ENCODE results near the gene HECTD1.
"Not testable (repeated sequence)": the region's sequence is repeated elsewhere in the genome, so short reads cannot be mapped to it uniquely, and the experiment has no call there.

HECTD1 gene

DNA sequence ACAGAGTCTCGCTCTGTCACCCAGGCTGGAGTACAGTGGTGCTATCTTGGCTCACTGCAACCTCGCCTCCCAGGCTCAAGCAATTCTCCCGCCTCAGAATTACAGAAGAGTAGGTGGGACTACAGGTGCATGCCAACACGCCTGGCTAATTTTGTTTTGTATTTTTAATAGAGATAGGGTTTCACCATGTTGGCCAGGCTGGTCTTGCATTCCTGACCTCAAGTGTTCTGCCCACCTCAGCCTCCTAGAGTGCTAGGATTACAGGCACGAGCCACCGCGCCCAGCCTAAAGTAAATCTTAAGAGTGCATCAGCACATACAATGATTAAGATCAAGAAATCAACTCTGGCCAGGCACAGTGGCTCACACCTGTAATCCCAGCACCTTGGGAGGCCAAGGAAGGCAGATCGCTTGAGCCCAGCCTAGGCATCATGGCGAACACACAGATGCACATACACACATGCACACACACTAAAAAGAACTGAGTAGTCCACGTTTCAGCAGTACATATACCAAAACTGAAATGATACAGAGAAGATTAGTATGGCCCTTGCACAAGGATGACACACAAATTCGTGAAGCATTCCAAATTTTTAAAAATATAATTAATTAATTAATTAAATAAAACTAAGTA, 65.0 kb downstream of the HECTD1 start:
- no peak for DNase-seq (ENCODE audit: low spot score)

DNA sequence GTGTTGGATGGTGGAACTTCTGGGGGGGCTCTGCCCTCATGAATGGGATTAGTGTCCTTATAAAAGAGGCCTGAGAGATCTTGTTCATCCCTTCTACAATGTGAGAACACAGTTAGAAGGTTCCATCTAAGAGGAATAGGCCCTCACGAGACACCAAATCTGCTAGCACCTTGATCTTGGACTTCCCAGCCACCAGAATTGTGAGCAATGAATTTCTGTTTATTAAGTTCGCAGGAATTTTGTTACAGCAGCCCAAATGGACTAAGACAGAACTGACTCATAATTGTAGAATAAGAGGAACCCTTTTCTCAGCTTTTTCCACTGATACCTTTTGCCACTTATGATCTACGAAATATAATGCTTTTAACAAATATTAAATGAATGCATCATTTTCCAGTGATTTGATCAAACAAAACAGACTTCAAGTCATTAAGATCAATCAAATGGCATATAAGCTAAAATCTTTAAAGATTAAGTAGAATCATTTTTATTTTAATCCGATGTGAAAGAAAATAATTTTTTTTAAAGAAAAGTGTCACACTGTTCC, 68.2 kb downstream of the HECTD1 start:
- no peak for DNase-seq (ENCODE audit: low spot score)

DNA sequence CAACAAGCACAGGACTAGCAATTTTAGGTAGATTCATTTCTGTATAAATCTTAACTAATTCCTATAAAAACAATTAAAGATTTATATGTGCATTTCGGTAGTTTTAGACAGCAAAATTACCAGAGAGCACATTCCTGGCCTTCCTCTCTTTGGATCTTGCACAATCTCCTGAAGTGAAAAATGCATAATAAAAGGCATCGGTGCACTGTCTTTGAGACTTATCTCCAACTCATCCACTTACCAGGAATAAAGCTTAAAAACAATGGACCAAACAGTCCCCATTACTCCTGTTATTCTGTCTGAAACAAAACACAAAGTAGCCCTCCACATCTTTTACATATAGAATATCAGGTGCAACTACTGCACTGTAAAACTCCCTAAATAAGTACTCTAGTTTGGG, 69.3 kb downstream of the HECTD1 start:
- no peak for DNase-seq (ENCODE audit: low spot score)

- DNase-seq (ENCODE audit: low spot score): no peak
Observed at GRCh38 chr14:31137214-31137889, 70.2 kb downstream of the HECTD1 start.

- DNase-seq (ENCODE audit: low spot score): no peak
Observed at GRCh38 chr14:31133133-31133532, 74.5 kb downstream of the HECTD1 start.

DNA sequence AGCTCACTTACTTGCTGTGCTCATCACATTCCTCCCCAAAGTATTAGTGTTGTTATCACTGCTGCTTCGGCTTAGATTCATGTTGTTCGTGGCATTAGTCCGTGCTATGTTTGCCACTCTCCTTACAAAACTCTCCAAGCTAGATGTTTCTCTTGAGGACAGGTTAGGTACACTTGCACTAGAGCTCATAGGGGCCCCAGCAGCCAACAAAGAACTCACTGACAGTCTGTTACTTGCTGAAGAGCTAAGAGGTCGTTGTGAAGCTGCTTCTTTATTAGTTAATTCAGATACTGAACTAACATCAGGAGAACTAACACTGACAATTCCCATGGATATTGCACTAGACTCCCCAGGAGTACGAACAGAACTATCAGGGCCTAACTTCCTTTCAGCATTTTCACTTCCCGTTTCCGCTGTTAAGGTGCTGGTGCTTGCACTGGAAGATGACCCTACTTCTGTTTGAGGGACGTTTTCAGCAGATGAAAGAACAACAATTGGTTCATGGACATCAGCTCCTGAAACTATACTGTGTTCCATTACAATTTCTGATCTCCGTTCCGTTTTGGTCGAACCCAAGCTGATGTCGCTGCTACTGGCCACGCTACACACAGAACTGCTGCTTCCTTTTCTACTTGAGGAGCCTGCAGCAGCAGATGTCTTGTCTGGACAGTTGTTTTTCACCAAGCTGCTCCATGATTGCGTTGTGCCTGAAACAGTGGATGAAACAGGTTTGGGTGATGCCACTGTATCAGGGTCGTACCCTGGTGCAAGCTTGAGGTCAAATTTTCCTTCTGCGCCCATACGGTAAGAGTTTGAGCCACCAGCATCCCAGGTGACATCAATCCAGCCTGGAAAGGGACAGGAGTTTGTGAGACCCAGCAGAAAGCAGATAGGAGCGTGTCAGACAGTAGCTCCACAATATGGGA, 78.7 kb downstream of the HECTD1 start:
- no peak for DNase-seq (ENCODE audit: low spot score)

DNA sequence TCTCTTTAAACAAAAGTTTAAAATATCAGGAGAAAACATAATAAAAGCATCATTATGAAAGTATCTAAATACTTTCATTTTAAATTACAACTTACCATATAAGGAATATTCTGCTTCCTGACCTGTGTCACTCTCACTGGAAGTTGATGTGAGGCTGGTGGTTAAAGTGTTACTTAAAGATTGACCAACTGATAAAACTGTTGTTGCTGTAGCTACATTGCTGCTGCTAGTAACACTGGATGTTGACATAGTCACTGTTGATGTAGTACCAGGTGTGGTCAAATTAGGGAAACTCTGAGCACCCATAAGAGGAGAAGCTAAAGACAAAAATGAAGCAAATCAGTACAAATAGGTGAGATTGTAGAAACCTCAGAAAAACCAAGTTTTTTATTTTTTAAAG, 79.9 kb downstream of the HECTD1 start:
- no peak for DNase-seq (ENCODE audit: low spot score)

- DNase-seq (ENCODE audit: low spot score): no peak
Observed at GRCh38 chr14:31126680-31127079, 80.9 kb downstream of the HECTD1 start.

DNA sequence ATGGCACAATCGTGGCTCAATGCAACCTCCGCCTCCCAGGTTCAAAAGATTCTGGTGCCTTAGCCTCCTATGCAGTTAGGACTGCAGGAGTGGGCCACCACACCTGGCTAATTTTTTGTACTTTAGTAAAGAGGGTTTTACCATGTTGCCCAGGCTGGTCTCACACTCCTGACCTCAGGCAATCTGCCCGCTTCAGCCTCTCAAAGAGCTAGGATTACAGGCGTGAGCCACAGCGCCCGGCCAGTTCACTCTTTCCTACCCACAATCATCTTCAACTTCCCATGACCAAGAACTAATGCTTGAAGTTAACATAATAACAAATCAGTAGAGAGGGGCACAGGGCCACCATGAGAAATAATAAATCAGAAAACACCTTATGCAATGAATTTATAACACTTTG, 82.4 kb downstream of the HECTD1 start:
- no peak for DNase-seq (ENCODE audit: low spot score)

DNA sequence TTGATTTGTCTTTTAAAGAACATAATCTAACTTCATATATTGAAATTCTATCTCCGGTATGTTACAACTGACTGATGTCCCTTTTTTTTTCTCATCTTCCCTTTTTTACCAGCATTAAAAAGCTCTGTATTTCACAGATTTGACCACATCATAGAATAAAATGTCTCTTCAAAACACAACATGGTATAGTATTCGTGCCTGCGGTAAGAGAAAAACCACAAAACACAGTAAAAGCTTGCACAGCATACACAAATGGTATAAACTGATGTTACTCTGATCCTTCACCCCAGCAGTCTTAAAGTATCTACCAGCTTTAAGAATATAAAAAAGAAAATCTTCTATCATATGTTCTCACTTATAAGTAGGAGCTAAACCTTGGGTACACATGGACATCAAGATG, 83.4 kb downstream of the HECTD1 start:
- DNase-seq (ENCODE audit: low spot score): no peak

GRCh38 chr14:31122921-31123320, 84.7 kb downstream of the HECTD1 start:
- no peak for DNase-seq (ENCODE audit: low spot score)

GRCh38 chr14:31122098-31122611, 85.4 kb downstream of the HECTD1 start:
- no peak for DNase-seq (ENCODE audit: low spot score)

DNA sequence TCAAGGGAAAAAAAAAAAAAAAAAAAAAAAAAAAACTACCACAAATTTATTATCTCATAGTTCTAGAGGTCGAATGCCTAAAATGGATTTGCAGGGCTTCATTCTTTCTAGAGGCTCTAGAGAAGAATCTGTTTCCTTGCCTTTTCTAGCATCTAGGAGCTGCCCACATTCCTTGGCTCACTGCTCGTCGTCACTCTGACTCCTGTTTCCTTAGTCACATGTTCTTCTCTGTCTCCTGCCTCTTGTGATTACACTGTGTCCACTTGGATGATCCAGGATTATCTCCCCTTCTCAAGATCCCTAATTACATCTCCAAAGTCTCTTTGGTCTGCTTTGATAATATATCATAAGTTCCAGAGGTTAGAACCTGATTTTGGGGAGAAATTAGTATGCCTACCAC, 88.7 kb downstream of the HECTD1 start:
- peak; percentile 11 for DNase-seq (ENCODE audit: low spot score)

DNA sequence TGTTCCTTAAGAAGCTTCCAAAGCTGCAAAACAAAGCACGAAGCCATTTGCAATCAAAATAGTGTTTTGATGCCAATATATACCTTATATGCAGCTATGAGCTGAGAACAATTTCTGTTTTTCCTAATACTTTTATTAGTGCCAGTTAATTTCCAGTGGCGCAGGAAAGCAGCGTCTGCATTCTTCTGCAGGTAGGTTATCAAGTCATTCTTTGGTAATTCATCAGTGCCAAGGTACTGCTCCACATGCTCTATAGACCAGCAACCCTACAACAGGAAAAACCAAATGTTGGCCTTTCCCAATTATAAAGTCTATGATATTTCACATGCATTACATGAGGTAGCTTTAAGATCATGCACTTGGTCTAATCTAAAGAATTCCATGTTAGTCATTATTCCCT, 93.8 kb downstream of the HECTD1 start:
- no peak for DNase-seq (ENCODE audit: low spot score)

GRCh38 chr14:31110872-31111271, 96.7 kb downstream of the HECTD1 start:
- no peak for DNase-seq (ENCODE audit: low spot score)

- no peak for DNase-seq (ENCODE audit: low spot score)
Observed at GRCh38 chr14:31109257-31109656, 98.3 kb downstream of the HECTD1 start.

DNA sequence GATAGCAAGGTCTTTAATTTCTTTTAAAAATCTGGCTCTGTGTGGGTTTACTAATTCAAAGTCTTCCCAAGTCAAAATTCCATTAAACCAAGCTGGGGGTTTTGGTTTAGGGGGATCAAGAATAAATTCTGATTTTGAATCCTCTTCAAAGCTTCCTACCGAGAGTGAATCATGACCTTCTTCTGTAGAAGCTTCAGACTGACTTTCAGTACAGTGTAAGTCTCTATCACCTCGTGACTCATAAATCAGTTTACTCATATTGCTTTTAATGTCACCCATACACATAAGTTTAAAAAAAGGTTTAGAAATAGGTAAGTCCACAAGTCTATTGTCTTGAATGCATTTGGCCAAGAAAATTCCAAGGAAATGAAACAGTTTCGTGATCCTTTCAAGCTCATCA, 100.8 kb downstream of the HECTD1 start:
- DNase-seq (ENCODE audit: low spot score): no peak

DNA sequence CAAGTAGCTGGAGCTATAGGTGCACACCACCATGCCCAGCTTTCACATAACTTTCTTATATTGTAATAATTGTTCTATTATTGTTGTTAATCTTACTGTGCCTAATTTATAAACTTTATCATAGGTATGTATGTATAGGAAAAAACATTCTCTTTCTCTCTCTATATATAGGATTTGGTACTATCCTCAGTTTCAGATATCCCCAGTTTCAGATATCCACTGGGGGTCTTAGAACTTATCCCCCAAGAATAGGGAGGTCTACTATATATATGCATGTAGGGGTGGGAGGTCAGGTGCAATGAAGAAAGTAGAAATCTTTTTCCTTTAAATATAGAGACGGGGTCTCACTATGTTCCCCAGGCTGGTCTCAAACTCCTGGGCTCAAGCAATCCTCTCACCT, 110.5 kb downstream of the HECTD1 start:
- DNase-seq (ENCODE audit: low spot score): no peak

- DNase-seq (ENCODE audit: low spot score): no peak
Observed at GRCh38 chr14:31096255-31096654, 111.3 kb downstream of the HECTD1 start.

GRCh38 chr14:31095817-31096216, 111.8 kb downstream of the HECTD1 start:
- not testable (repeated sequence) for DNase-seq (ENCODE audit: low spot score)

DNA sequence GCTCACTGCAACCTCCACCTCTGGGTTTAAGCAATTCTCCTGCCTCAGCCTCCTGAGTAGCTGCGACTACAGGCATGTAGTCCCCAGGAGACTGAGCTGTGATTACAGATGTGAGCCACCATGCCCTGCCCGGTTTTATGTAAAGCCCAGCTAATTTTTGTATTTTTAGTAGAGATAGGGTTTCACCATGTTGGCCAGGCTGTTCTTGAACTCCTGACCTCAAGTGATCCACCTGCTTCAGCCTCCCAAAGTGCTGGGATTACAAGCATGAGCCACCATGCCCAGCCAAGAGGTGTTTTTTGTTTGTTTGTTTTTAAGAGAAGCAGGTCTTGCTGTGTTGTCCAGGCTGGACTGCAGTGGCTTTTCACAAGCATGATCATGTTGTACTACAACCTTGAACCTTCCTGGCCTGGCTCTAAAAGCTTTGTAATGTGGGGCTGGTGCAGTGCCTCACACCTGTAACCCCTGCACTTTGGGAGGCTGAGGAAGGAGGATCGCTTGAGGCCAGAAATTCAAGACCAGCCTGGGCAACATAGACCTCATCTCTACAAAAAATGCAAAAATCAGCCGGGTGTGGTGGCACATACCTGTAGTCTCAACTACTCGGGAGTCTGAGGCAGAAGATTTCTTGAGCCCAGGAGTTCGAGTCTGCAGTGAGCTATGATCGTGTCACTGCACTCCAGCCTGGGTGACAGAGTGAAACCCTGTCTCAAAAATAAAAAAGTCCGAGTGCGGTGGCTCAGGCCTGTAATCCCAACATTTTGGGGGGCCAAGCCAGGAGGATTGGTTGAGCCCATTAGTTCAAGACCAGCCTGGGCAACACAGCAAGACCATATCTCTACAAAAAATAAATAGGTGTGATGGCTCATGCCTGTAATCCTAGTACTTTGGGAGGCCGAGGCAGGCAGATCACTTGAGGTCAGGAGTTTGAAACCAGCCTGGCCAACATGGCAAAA, 113.4 kb downstream of the HECTD1 start:
- DNase-seq (ENCODE audit: low spot score): not testable (repeated sequence)
